Breast epithelium (tissue), 4 donors: Measurements from ENCODE around the gene ELAVL1. TPM values are rescaled to one million over a fixed set of nuclear protein-coding genes. Genes with fewer than 3 reads are reported as not detected.
A peak's percentile ranks its signal among the peaks of the same experiment; 100 is the strongest.

ENCODE experiments used
- DNase-seq, 2 donors: peaks; one replicate each; pipeline ENCODE4 v3.0.0-alpha.2; 2019; ENCODE audit warnings: low spot score in 2 of 2
- H3K27ac ChIP-seq, 2 donors: fragments of 200-600 bp; sonication (generic) in 1 of 2; one replicate each; pipeline ENCODE4 v1.5.1; 2016 to 2019; ENCODE audit warnings: mild to moderate bottlenecking in 1 of 2
- H3K27me3 ChIP-seq, 2 donors: fragments of 200-600 bp; sonication (generic) in 1 of 2; one replicate each; pipeline versions ENCODE4 v1.5.1 to v1.6.0; 2017 to 2019; ENCODE audit warnings: control low read depth in 1 of 2, mild to moderate bottlenecking in 1 of 2
- H3K36me3 ChIP-seq: fragments of 200-600 bp; one replicate; pipeline ENCODE4 v1.5.1; 2019
- H3K4me1 ChIP-seq, 2 donors: fragments of 200-600 bp; sonication (generic); one replicate each; pipeline ENCODE4 v1.5.1; 2016 to 2019; ENCODE audit warnings: control low read depth in 1 of 2
- H3K4me3 ChIP-seq, 3 donors: fragments of 200-600 bp; sonication (generic); 1 replicate in 2 of 3; 2 replicates in 1 of 3; pipeline ENCODE4 v1.5.1; 2016 to 2019; ENCODE audit warnings: mild to moderate bottlenecking in 3 of 3, moderate library complexity in 2 of 3
- H3K9me3 ChIP-seq, 2 donors: fragments of 200-600 bp; sonication (generic) in 1 of 2; one replicate each; pipeline ENCODE4 v1.5.1; 2016 to 2019; ENCODE audit warnings: control low read depth in 1 of 2
- CTCF ChIP-seq, 3 donors: fragments of 450-650 bp; IDR thresholded peaks; one replicate each; pipeline ENCODE4 v1.5.1; 2016 to 2017; ENCODE audit warnings: antibody characterized with exemption in 3 of 3, mild to moderate bottlenecking in 3 of 3, moderate library complexity in 3 of 3
- POLR2A ChIP-seq: fragments of 450-650 bp; IDR thresholded peaks from one replicate; pipeline ENCODE4 v1.6.1; 2016; ENCODE audit warnings: antibody characterized with exemption, mild to moderate bottlenecking, moderate library complexity
- POLR2AphosphoS5 ChIP-seq, 3 donors: sonication (generic); formaldehyde crosslinking; IDR thresholded peaks; one replicate each; pipeline ENCODE4 v1.6.1; 2017; ENCODE audit warnings: antibody characterized with exemption in 3 of 3
- intact Hi-C: fragments of 100-400 bp; cut with DNase I; formaldehyde crosslinking; loops from one replicate; pipeline ENCODE4 v1.15.1; 2023; ENCODE audit warnings: low total_unique reads
- total RNA-seq, 3 donors: library from RNA; depleted of rRNA; stranded (reverse); fragments of >200 nt; gene quantifications; one replicate each; pipeline ENCODE4 v1.1.0, GENCODE V29; 2016

ELAVL1 gene
- total RNA-seq, 3 donors from 2014 or later = 28.6 to 30.8 (median 29.7) TPM

- Histone ChIP-seq H3K27me3 (no peaks in the 10 kb centered on the region), H3K9me3 (no peaks in the 10 kb centered on the region), H3K4me1 (peaks cover 0 to 6% of the 10 kb centered on the region in 2 donors), H3K4me3 (peak overlapping the region in 2 of 3 donors; percentile 75 to 86), H3K36me3 (no peaks in the 10 kb centered on the region), H3K27ac (no peak overlapping the region)
- no peak for TF ChIP-seq POLR2A
- no peak for TF ChIP-seq CTCF (IDR thresholded peaks at IDR 0.05)
- no peak for TF ChIP-seq POLR2AphosphoS5 (IDR thresholded peaks at IDR 0.05)
- intact Hi-C loops = no loop called here
- DNase-seq = no peak
Measured at GRCh38 chr19:7941895-7942596, 63.4 kb downstream of the ELAVL1 start.

- no peak overlapping the region for H3K4me3 ChIP-seq
- TF ChIP-seq CTCF (IDR thresholded peaks at IDR 0.05) (no peak), POLR2AphosphoS5 (IDR thresholded peaks at IDR 0.05) (no peak), POLR2A (no peak)
- H3K36me3 ChIP-seq = no peaks in the 10 kb centered on the region
- H3K27ac ChIP-seq = no peak overlapping the region
- DNase-seq = no peak
- no peaks in the 10 kb centered on the region for H3K9me3 ChIP-seq
- peaks cover 0 to 6% of the 10 kb centered on the region in 2 donors for H3K4me1 ChIP-seq
- H3K27me3 ChIP-seq = no peaks in the 10 kb centered on the region
- intact Hi-C loops = no loop called here
Measured at GRCh38 chr19:7940841-7941240, 64.6 kb downstream of the ELAVL1 start.

GRCh38 chr19:7934766-7935165 is 70.7 kb downstream of the ELAVL1 start:
- TF ChIP-seq POLR2AphosphoS5 (IDR thresholded peaks at IDR 0.05) = no peak
- TF ChIP-seq CTCF (IDR thresholded peaks at IDR 0.05) = no peak
- TF ChIP-seq POLR2A = no peak
- Histone ChIP-seq H3K27me3 (no peaks in the 10 kb centered on the region), H3K9me3 (no peaks in the 10 kb centered on the region), H3K27ac (no peak overlapping the region), H3K36me3 (peaks cover 21% of the 10 kb centered on the region), H3K4me3 (no peak overlapping the region), H3K4me1 (peaks cover 0 to under 1% of the 10 kb centered on the region in 2 donors)
- DNase-seq = no peak
- intact Hi-C loops = no loop called here

- intact Hi-C loops = no loop called here
Measured at GRCh38 chr19:7933828-7934725, 71.4 kb downstream of the ELAVL1 start.

More at GRCh38 chr19:7933828-7934725, 71.4 kb downstream of the ELAVL1 start:
- DNase-seq = no peak
- H3K9me3 ChIP-seq = no peaks in the 10 kb centered on the region
- H3K4me3 ChIP-seq = no peak overlapping the region
- H3K36me3 ChIP-seq = peaks cover 21% of the 10 kb centered on the region
- H3K4me1 ChIP-seq = peaks cover 0 to 8% of the 10 kb centered on the region in 2 donors
- no peak overlapping the region for H3K27ac ChIP-seq
- no peaks in the 10 kb centered on the region for H3K27me3 ChIP-seq
- TF ChIP-seq POLR2AphosphoS5 (IDR thresholded peaks at IDR 0.05) (no peak), CTCF (IDR thresholded peaks at IDR 0.05) (no peak), POLR2A (no peak)
